Stimulated activated CD4-positive, alpha-beta T cell treated with anti-CD3 and anti-CD28 coated beads, TNF-alpha, amount 100 ng/mL, for 48 hours (primary cell): ENCODE measurements around the gene FRG2.
"Not testable (repeated sequence)": the region's sequence is repeated elsewhere in the genome, so short reads cannot be mapped to it uniquely, and the experiment has no call there.

Experiments
- DNase-seq, 3 donors: peaks; one replicate each; pipeline ENCODE4 v3.0.0-alpha.2; 2020; ENCODE audit warnings: low read depth in 3 of 3

FRG2 gene

GRCh38 chr4:190027156-190027555, at the start of gene FRG2:
TSS of gene FRG2 (minus strand) at chr4:190027256. CDS start at chr4:190027204, 52 bp downstream.
- not testable (repeated sequence) for DNase-seq

GRCh38 chr4:190068351-190068750, 41.3 kb upstream of the FRG2 start:
- not testable (repeated sequence) for DNase-seq

GRCh38 chr4:190064805-190065204, 37.7 kb upstream of the FRG2 start:
- not testable (repeated sequence) for DNase-seq

- not testable (repeated sequence) for DNase-seq
These were observed 37.3 kb upstream of the FRG2 start, which contains the start of gene DBET for GRCh38 chr4:190064342-190064741. TSS of gene DBET (plus strand) at chr4:190064502.

- not testable (repeated sequence) for DNase-seq
These were observed 31.9 kb upstream of the FRG2 start for GRCh38 chr4:190058997-190059396.

GRCh38 chr4:190049378-190050239, 22.6 kb upstream of the FRG2 start:
- not testable (repeated sequence) for DNase-seq

GRCh38 chr4:190047627-190048026, 20.6 kb upstream of the FRG2 start:
- not testable (repeated sequence) for DNase-seq

- not testable (repeated sequence) for DNase-seq
These were observed 13.8 kb upstream of the FRG2 start for GRCh38 chr4:190040873-190041272.

- DNase-seq, result not testable (repeated sequence)
These were observed 10.8 kb upstream of the FRG2 start for GRCh38 chr4:190037704-190038388.

GRCh38 chr4:190031264-190031663, 4.2 kb upstream of the FRG2 start:
- DNase-seq, result not testable (repeated sequence)

GRCh38 chr4:190022614-190023281, 4.3 kb downstream of the FRG2 start:
- DNase-seq, result not testable (repeated sequence)

- not testable (repeated sequence) for DNase-seq
These were observed 5.1 kb downstream of the FRG2 start for GRCh38 chr4:190021973-190022372.

GRCh38 chr4:190020790-190021717, 6.0 kb downstream of the FRG2 start:
- DNase-seq, result no peak

GRCh38 chr4:190019859-190020463, 7.1 kb downstream of the FRG2 start:
- DNase-seq, result not testable (repeated sequence)

- DNase-seq, result no peak
These were observed 7.8 kb downstream of the FRG2 start for GRCh38 chr4:190019023-190019858.

GRCh38 chr4:190018201-190018920, 8.7 kb downstream of the FRG2 start:
- no peak for DNase-seq

- DNase-seq, result no peak
These were observed 9.5 kb downstream of the FRG2 start for GRCh38 chr4:190017357-190018200.
